ENCODE data around the gene CCDC88C. TPM values are rescaled to one million over a fixed set of nuclear protein-coding genes. Genes with fewer than 3 reads are reported as not detected.

CCDC88C gene
- total RNA-seq, 2 experiments from 2014 or later = 151 to 214 TPM

DNA sequence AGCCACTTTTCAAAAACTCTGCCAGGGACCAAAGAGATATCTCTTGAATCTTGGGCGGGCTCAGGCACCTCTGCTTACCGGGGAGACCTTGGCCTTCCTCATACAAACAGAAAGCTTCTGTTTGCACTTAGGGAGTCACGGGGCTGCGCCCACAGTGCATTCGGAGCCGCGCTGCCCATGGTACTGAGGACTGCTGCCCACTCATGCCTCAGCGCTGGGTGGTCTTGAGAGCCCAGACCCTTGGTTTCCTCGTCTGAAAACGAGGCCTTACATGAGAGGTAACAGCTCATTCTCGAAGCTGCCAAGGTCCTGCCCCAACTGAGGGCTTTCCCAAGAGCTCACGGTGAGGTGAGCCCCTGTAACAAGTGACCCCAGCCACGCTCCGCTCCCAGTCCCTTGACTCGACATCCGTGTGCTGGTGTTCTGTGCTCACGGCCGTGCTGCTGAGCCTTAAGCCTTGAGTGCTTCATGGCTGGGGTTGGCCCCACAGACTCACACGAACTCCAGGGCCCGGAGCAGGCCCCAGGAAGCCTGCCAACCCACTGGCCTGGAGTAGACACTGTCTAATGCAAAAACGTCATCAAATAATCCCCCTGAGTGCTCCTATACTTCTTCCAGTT, 125.7 kb downstream of the CCDC88C start:
- ATAC-seq (peak; percentile 13), DNase-seq (no peak)
- Mint-ChIP-seq H3K27me3 (no peaks in the 10 kb centered on the region), H3K27ac (peak overlapping the region; percentile 22), H3K36me3 (peaks cover 73% of the 10 kb centered on the region), H3K9me3 (ENCODE audit: low read depth) (no peaks in the 10 kb centered on the region), H3K4me1 (peaks cover 16% of the 10 kb centered on the region), H3K4me3 (no peak overlapping the region)
- CTCF ChIA-PET = interaction anchor here (2.9 kb wide), 1 partner anchor 115 kb away, joined by 8 read pairs; no protein-coding TSS in a partner anchor

GRCh38 chr14:91290986-91291385, 126.6 kb downstream of the CCDC88C start:
- Mint-ChIP-seq H3K27me3 (no peaks in the 10 kb centered on the region), H3K9me3 (ENCODE audit: low read depth) (no peaks in the 10 kb centered on the region), H3K4me1 (peaks cover 23% of the 10 kb centered on the region), H3K36me3 (peaks cover 69% of the 10 kb centered on the region), H3K27ac (peak overlapping the region; percentile 26), H3K4me3 (no peak overlapping the region)
- CTCF ChIA-PET = interaction anchor here (0.9 to 2.9 kb wide), 3 partner anchors 41 to 117 kb away, joined by 3 to 8 read pairs (median 4); no protein-coding TSS in a partner anchor
- DNase-seq (no peak), ATAC-seq (no peak)

DNA sequence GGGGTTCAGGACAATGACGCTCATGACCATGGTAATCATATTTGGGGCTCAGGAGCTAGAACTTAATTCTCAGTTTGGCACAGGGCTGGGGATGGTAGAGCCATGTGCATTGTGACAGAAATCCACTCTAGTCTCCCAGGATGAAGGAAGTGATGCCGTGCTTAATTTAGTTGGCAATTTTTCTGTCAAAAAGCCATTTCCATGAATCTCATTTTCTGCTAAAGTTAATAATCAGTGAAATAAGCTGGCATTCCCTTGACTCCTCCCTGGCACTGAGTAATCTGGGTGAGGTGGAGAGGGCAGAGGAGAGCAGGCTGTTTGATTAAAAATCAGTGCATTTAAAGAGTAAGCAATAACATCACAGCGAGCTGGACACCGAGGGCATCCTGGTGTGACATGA, 128.2 kb downstream of the CCDC88C start:
- Mint-ChIP-seq H3K36me3 (peaks cover 73% of the 10 kb centered on the region), H3K27me3 (no peaks in the 10 kb centered on the region), H3K27ac (no peak overlapping the region)

GRCh38 chr14:91288876-91289275, 128.7 kb downstream of the CCDC88C start:
- no peak overlapping the region for H3K27ac Mint-ChIP-seq
- no peak overlapping the region for H3K4me3 Mint-ChIP-seq
- H3K36me3 Mint-ChIP-seq = peaks cover 74% of the 10 kb centered on the region

More for the DNA sequence above, 128.2 kb downstream of the CCDC88C start:
- ATAC-seq = no peak
- DNase-seq = no peak
- peaks cover 28% of the 10 kb centered on the region for H3K4me1 Mint-ChIP-seq
- no peaks in the 10 kb centered on the region for H3K9me3 Mint-ChIP-seq (ENCODE audit: low read depth)
- CTCF ChIA-PET = interaction anchor here (1.3 to 1.7 kb wide), 2 partner anchors 39 to 116 kb away, joined by 4 read pairs; no protein-coding TSS in a partner anchor
- H3K4me3 Mint-ChIP-seq = no peak overlapping the region

GRCh38 chr14:91286530-91286937, 131.1 kb downstream of the CCDC88C start:
- Mint-ChIP-seq H3K9me3 (ENCODE audit: low read depth) (no peaks in the 10 kb centered on the region), H3K27me3 (no peaks in the 10 kb centered on the region), H3K36me3 (peaks cover 76% of the 10 kb centered on the region)

More at GRCh38 chr14:91288876-91289275, 128.7 kb downstream of the CCDC88C start:
- Mint-ChIP-seq H3K27me3 (no peaks in the 10 kb centered on the region), H3K9me3 (ENCODE audit: low read depth) (no peaks in the 10 kb centered on the region), H3K4me1 (peaks cover 30% of the 10 kb centered on the region)
- CTCF ChIA-PET = interaction anchor here (1.0 to 4.3 kb wide), 4 partner anchors 10 to 115 kb away, joined by 4 to 67 read pairs (median 19); no protein-coding TSS in a partner anchor
- ATAC-seq (no peak), DNase-seq (no peak)

DNA sequence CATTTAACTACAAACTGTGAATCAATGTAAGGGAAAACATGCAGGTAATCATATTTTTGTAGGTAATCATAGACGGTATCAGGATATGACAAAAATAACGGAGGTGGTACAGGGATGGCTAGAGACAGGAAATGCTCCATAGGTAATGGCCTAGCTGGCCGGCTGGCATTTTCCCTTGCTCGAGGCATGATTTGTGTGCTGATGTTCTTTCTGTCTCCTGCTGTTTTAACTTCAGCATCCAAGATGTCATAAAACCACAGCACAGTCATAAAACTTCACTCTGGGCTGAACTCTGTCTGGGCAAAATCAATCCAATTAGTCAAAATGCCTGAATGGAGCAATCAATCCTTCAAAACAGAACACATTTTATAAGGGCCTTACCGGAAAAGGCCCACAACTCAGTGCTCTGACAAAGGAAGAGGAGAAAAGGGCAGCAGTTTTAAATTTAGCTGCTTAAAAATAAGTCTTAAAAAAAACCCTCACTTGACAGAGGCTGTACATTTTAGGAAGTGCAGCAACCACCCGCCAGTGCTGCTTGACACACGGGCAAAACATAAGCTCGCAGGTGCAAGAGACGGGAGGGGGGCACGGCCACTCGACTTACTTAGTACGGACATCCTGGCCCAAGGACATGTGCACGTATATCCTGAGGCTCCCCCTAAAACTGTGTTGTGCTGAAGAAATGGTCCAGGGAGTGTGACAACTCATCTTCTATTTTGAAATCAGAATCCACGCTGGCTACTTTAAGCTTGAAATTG, 132.7 kb downstream of the CCDC88C start:
- DNase-seq (no peak), ATAC-seq (no peak)
- H3K27ac Mint-ChIP-seq = peak overlapping the region; percentile 47
- H3K4me3 Mint-ChIP-seq = no peak overlapping the region
- no peaks in the 10 kb centered on the region for H3K27me3 Mint-ChIP-seq
- CTCF ChIA-PET = interaction anchor here (0.7 to 4.3 kb wide), 15 partner anchors 13 to 113 kb away, joined by 3 to 67 read pairs (median 4); no protein-coding TSS in a partner anchor
- H3K9me3 Mint-ChIP-seq (ENCODE audit: low read depth) = no peaks in the 10 kb centered on the region
- peaks cover 25% of the 10 kb centered on the region for H3K4me1 Mint-ChIP-seq
- H3K36me3 Mint-ChIP-seq = peaks cover 66% of the 10 kb centered on the region

More at GRCh38 chr14:91286530-91286937, 131.1 kb downstream of the CCDC88C start:
- CTCF ChIA-PET = interaction anchor here (0.8 to 4.3 kb wide), 18 partner anchors 9 to 384 kb away, joined by 3 to 67 read pairs (median 4); no protein-coding TSS in a partner anchor
- DNase-seq (peak; percentile 86), ATAC-seq (peak; percentile 82)
- no peak overlapping the region for H3K4me3 Mint-ChIP-seq
- peak overlapping the region; percentile 36 for H3K27ac Mint-ChIP-seq
- peaks cover 25% of the 10 kb centered on the region for H3K4me1 Mint-ChIP-seq

DNA sequence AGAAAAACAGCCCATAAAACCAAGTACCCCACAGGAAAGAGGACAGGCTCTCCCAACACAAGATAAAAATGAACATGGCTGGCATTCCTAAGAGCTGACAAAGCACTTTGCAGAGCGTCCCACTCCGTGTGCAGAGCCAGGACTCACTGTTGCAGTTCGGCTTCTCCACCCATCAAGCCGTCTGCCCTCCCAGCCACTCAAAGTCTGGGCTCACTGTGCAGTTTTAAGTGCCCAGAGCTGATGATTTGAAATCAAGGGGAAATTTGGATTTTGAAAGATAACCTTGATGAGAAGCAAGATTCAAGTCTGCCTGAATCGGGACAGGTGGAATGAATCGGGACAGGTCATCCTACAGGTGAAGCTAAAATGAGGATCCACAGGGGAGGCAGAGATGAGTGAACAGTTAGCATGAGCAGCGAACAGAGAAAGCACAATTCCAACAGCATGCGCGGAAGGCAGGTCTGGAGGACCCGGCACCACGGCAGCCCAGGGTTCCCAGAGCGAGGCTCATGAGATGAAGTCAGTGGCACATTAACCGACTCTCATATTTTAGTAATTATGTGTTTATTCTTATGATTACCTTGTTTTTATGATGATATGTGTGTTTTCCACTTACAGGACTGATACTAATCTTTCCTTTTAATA, 133.4 kb downstream of the CCDC88C start:
- DNase-seq (no peak), ATAC-seq (no peak)
- Mint-ChIP-seq H3K27me3 (no peaks in the 10 kb centered on the region), H3K27ac (no peak overlapping the region), H3K4me3 (no peak overlapping the region), H3K4me1 (peaks cover 25% of the 10 kb centered on the region), H3K36me3 (peaks cover 65% of the 10 kb centered on the region), H3K9me3 (ENCODE audit: low read depth) (no peaks in the 10 kb centered on the region)
- CTCF ChIA-PET = interaction anchor here (1.4 to 4.0 kb wide), 5 partner anchors 13 to 107 kb away, joined by 3 to 18 read pairs (median 4); no protein-coding TSS in a partner anchor

DNA sequence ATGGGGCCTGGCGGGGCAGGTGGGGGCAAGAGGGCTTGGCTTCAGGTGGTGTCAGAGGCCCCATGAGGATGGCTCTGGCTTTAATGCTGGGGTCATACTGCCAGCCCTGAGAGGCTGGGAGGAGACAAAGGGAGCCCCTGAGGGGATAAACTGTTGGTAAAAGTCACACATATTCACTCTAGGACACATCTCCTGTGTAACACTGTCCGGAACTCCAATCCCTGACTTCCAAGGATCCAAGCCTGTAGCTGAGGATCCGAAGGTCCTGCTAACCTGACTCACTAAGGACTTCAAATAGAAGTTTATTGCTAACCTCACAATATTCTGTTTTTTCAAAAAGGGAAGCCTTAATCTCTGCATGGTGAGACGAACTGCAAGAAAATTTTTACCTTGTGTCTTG, 134.0 kb downstream of the CCDC88C start:
- no peaks in the 10 kb centered on the region for H3K9me3 Mint-ChIP-seq (ENCODE audit: low read depth)
- peaks cover 60% of the 10 kb centered on the region for H3K36me3 Mint-ChIP-seq

DNA sequence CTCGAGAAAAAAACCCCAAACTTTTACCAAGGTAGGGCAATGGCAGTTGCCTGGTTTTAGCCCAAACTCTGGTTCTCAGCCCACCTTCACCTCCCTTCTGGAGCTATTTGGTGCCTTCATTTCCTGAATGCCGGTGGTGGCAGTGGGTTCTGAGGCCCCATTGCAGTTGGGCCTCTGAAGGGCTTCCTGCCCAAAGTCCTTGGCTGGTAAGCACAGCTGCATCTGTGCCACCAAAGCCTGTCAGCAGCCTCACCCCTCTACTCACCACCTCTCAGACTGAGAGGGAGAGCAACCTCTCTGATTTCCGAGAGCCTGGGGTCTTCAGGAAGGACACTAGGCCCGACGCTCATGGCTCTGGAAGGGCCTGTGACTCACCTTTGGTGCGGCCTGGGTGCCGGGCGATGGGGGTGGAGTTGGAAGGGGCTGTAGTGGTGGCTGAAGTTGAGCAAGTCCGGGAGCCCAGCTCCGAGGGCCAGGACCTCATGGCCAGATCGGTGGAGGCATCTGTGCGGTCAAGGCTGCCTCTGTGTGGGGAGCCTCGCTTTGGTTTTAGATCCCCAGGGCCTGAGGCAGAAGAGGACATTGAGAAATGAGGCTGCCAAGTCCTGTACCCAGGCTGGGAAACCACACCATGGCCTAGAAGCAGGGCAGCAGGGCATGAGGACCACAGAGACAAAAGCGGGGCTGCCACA, 134.5 kb downstream of the CCDC88C start:
- no peaks in the 10 kb centered on the region for H3K27me3 Mint-ChIP-seq
- H3K36me3 Mint-ChIP-seq = peaks cover 60% of the 10 kb centered on the region
- no peak for ATAC-seq
- H3K9me3 Mint-ChIP-seq (ENCODE audit: low read depth) = no peaks in the 10 kb centered on the region
- no peak for DNase-seq
- CTCF ChIA-PET = interaction anchor here (2.0 kb wide), 1 partner anchor 105 kb away, joined by 7 read pairs; no protein-coding TSS in a partner anchor
- H3K4me3 Mint-ChIP-seq = no peak overlapping the region
- peaks cover 25% of the 10 kb centered on the region for H3K4me1 Mint-ChIP-seq
- H3K27ac Mint-ChIP-seq = peak overlapping the region; percentile 62

More for the DNA sequence above, 134.0 kb downstream of the CCDC88C start:
- ATAC-seq (no peak), DNase-seq (no peak)
- H3K4me3 Mint-ChIP-seq = no peak overlapping the region
- H3K27ac Mint-ChIP-seq = peak overlapping the region; percentile 62
- no peaks in the 10 kb centered on the region for H3K27me3 Mint-ChIP-seq
- peaks cover 25% of the 10 kb centered on the region for H3K4me1 Mint-ChIP-seq
- CTCF ChIA-PET = interaction anchor here (2.0 kb wide), 1 partner anchor 106 kb away, joined by 7 read pairs; no protein-coding TSS in a partner anchor

DNA sequence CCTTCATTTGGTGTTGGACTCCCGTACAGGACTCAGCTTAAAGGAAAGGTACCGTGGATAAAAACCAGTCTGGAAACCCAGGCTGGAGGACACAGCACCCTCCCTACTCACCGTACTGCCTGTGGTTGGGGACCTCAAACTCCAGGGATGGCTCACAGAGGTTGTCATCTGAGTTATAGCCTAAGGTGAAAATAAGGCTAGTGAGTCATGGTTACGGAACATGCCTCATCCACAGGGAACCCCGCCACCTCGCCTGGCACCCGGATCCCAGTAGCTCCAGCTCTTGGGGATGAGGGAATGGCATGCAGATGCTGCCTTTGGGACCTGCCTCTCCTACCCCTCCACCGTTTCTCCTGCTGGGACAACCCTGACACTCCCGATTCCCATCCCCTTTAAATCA, 136.3 kb downstream of the CCDC88C start:
- no peaks in the 10 kb centered on the region for H3K9me3 Mint-ChIP-seq (ENCODE audit: low read depth)
- H3K27ac Mint-ChIP-seq = peak overlapping the region; percentile 67
- ATAC-seq = no peak
- H3K4me3 Mint-ChIP-seq = no peak overlapping the region
- CTCF ChIA-PET = interaction anchor here (1.0 to 5.4 kb wide), 2 partner anchors 17 to 104 kb away, joined by 3 to 33 read pairs; no protein-coding TSS in a partner anchor
- DNase-seq = no peak
- H3K27me3 Mint-ChIP-seq = no peaks in the 10 kb centered on the region
- H3K4me1 Mint-ChIP-seq = peaks cover 32% of the 10 kb centered on the region
- H3K36me3 Mint-ChIP-seq = peaks cover 67% of the 10 kb centered on the region

GRCh38 chr14:91280129-91280528, 137.5 kb downstream of the CCDC88C start:
- DNase-seq = no peak
- Mint-ChIP-seq H3K9me3 (ENCODE audit: low read depth) (no peaks in the 10 kb centered on the region), H3K4me1 (peaks cover 34% of the 10 kb centered on the region), H3K27me3 (no peaks in the 10 kb centered on the region), H3K27ac (no peak overlapping the region), H3K4me3 (no peak overlapping the region), H3K36me3 (peaks cover 62% of the 10 kb centered on the region)
- no peak for ATAC-seq
- CTCF ChIA-PET = interaction anchor here (0.8 to 5.4 kb wide), 2 partner anchors 103 to 526 kb away, joined by 3 to 33 read pairs; no protein-coding TSS in a partner anchor

DNA sequence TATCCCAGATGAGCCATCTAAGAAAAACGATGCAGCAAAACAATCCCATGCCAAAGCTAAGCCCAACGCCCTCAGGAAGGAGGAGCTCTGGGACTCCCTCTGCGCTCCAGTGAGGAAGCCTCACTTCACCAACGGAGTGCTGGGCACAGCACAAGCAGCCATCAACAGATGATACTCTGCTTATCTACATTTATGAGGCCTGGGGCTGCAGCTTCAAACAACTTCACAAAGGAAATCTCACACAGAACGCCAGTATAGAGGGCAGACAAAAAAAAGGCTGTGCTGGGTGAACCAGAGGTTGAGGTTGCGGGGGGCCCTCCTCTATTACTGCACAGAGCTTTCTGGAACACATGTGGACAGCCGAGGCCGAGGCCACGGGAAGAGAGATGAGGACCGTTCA, 138.3 kb downstream of the CCDC88C start:
- H3K9me3 Mint-ChIP-seq (ENCODE audit: low read depth) = no peaks in the 10 kb centered on the region
- peaks cover 33% of the 10 kb centered on the region for H3K4me1 Mint-ChIP-seq
- DNase-seq (no peak), ATAC-seq (no peak)
- no peak overlapping the region for H3K4me3 Mint-ChIP-seq
- CTCF ChIA-PET = interaction anchor here (0.7 to 5.4 kb wide), 5 partner anchors 9 to 525 kb away, joined by 3 to 33 read pairs (median 4); no protein-coding TSS in a partner anchor
- peaks cover 60% of the 10 kb centered on the region for H3K36me3 Mint-ChIP-seq
- no peaks in the 10 kb centered on the region for H3K27me3 Mint-ChIP-seq
- H3K27ac Mint-ChIP-seq = no peak overlapping the region

All from activated CD8-positive, alpha-beta memory T cell treated with anti-CD3 and anti-CD28 coated beads, Interleukin-2, amount 10 ng/mL, durations not matched to agents 7 days and 5 days (primary cell).